Mesenchymal stem cell (in vitro differentiated cells and primary cell): Measurements from ENCODE around the gene NRXN3.

Experiments
- DNase-seq: peaks from one replicate; pipeline ENCODE4 v3.0.0-alpha.2; 2013
- H2AFZ ChIP-seq: one replicate; pipeline ENCODE4 v1.6.1; 2013; ENCODE audit warnings: low read depth, mild to moderate bottlenecking, control low read depth, inconsistent platforms, low read length, moderate library complexity
- H2AK5ac ChIP-seq: 2 replicates; pipeline ENCODE4 v1.6.1; 2013; ENCODE audit warnings: low read length, moderate library complexity, mild to moderate bottlenecking, inconsistent platforms; ENCODE audit not compliant: severe bottlenecking
- H2BK120ac ChIP-seq: one replicate; pipeline ENCODE4 v1.6.1; 2013; ENCODE audit warnings: low read depth, mild to moderate bottlenecking, inconsistent platforms, low read length, moderate library complexity
- H2BK12ac ChIP-seq, 2 experiments: one replicate each; pipeline ENCODE4 v1.6.1; 2013; ENCODE audit warnings: inconsistent platforms in 2 of 2, low read length in 2 of 2, mild to moderate bottlenecking in 2 of 2, moderate library complexity in 2 of 2, control low read depth in 1 of 2
- H2BK15ac ChIP-seq: one replicate; pipeline ENCODE4 v1.6.1; 2013; ENCODE audit warnings: mild to moderate bottlenecking, low read depth, inconsistent platforms; ENCODE audit not compliant: poor library complexity, severe bottlenecking
- H2BK5ac ChIP-seq: 2 replicates; pipeline ENCODE4 v1.6.1; 2013; ENCODE audit warnings: low read depth, mild to moderate bottlenecking, low read length, control low read depth, inconsistent platforms; ENCODE audit not compliant: poor library complexity, severe bottlenecking
- H3K14ac ChIP-seq, 2 experiments: one replicate each; pipeline ENCODE4 v1.6.1; 2013; ENCODE audit warnings: inconsistent platforms in 2 of 2, low read length in 2 of 2, control low read depth in 1 of 2, mild to moderate bottlenecking in 1 of 2, moderate library complexity in 1 of 2
- H3K18ac ChIP-seq, 2 experiments: one replicate each; pipeline ENCODE4 v1.6.1; 2013; ENCODE audit warnings: inconsistent platforms in 2 of 2, low read length in 2 of 2, control low read depth in 1 of 2, low read depth in 1 of 2, mild to moderate bottlenecking in 1 of 2
- H3K23ac ChIP-seq, 2 experiments: one replicate each; pipeline ENCODE4 v1.6.1; 2013; ENCODE audit warnings: inconsistent platforms in 2 of 2, low read length in 2 of 2, mild to moderate bottlenecking in 2 of 2, moderate library complexity in 2 of 2, control low read depth in 1 of 2
- H3K27ac ChIP-seq: 2 replicates; pipeline ENCODE4 v1.5.1; 2013; ENCODE audit warnings: mild to moderate bottlenecking, moderate library complexity, low read length, control low read depth, inconsistent platforms; ENCODE audit not compliant: poor library complexity, severe bottlenecking
- H3K27me3 ChIP-seq, 2 experiments: 2 replicates each; pipeline versions ENCODE4 v1.6.1 to v1.7.0; 2013; ENCODE audit warnings: low read length in 2 of 2, mild to moderate bottlenecking in 2 of 2, moderate library complexity in 2 of 2, control low read depth in 1 of 2, inconsistent platforms in 1 of 2; ENCODE audit not compliant: control insufficient read depth in 1 of 2, insufficient read depth in 1 of 2
- H3K36me3 ChIP-seq, 2 experiments: 2 replicates each; pipeline versions ENCODE4 v1.6.1 to v1.7.0; 2013; ENCODE audit warnings: low read length in 2 of 2, control low read depth in 1 of 2, inconsistent platforms in 1 of 2, low read depth in 1 of 2, mild to moderate bottlenecking in 1 of 2; ENCODE audit not compliant: insufficient read depth in 2 of 2, control insufficient read depth in 1 of 2
- H3K4ac ChIP-seq, 2 experiments: one replicate each; pipeline ENCODE4 v1.6.1; 2013; ENCODE audit warnings: inconsistent platforms in 2 of 2, low read length in 2 of 2, mild to moderate bottlenecking in 2 of 2, moderate library complexity in 2 of 2, control low read depth in 1 of 2, low read depth in 1 of 2
- H3K4me1 ChIP-seq: 2 replicates; pipeline ENCODE4 v1.6.1; 2013; ENCODE audit warnings: low read depth, low read length, control low read depth; ENCODE audit not compliant: control insufficient read depth, insufficient read depth
- H3K4me2 ChIP-seq: 2 replicates; pipeline ENCODE4 v1.6.1; 2013; ENCODE audit warnings: low read length, mild to moderate bottlenecking, inconsistent platforms; ENCODE audit not compliant: poor library complexity, severe bottlenecking
- H3K4me3 ChIP-seq, 2 experiments: 2 replicates each; pipeline versions ENCODE4 v1.5.1 to v1.7.0; 2013; ENCODE audit warnings: low read length in 2 of 2, mild to moderate bottlenecking in 2 of 2, control low read depth in 1 of 2, low read depth in 1 of 2; ENCODE audit not compliant: insufficient read depth in 1 of 2
- H3K79me1 ChIP-seq: replicated peaks from 2 replicates; pipeline ENCODE4 v1.6.1; 2013; ENCODE audit warnings: mild to moderate bottlenecking, control low read depth, low read length, inconsistent platforms; ENCODE audit not compliant: poor library complexity, severe bottlenecking
- H3K9ac ChIP-seq: 2 replicates; pipeline ENCODE4 v1.7.0; 2013; ENCODE audit warnings: mild to moderate bottlenecking, low read length, moderate library complexity
- H3K9me3 ChIP-seq: 2 replicates; pipeline ENCODE4 v1.7.0; 2013; ENCODE audit warnings: mild to moderate bottlenecking, low read length; ENCODE audit not compliant: control insufficient read depth
- H4K8ac ChIP-seq: one replicate; pipeline ENCODE4 v1.6.1; 2013; ENCODE audit warnings: inconsistent platforms, mild to moderate bottlenecking, low read length, moderate library complexity
- H4K91ac ChIP-seq: one replicate; pipeline ENCODE4 v1.6.1; 2013; ENCODE audit warnings: mild to moderate bottlenecking, low read length, inconsistent platforms
- WGBS: methylation state at CpG from one replicate; pipeline ENCODE4 v1.1.7; 2013; ENCODE audit warnings: mixed read lengths; 5-methylcytosine and 5-hydroxymethylcytosine counted together

Gene NRXN3

DNA sequence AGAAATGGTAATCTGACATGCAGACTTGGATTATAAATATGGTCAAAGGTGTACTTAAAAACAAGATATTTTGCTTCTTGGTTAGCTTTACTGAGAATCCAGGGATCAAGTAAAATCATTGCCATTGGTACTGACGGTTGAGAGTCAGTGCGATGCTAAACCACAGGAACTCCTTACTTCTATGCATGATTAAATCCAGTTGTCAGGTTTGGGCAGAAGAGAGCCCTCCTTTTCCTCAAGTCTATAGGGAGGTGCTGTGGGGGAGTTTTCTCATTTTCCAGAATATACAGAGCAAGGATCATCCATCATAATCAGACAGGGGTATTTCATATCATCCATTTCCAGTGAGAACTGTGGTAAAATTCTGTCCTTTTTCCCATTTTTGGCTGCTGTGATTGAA, 839.1 kb downstream of the NRXN3 start:
- no peak overlapping the region for H3K14ac ChIP-seq
- H3K4me2 ChIP-seq, result no peak overlapping the region
- H3K27ac ChIP-seq, result no peak overlapping the region
- no peaks in the 10 kb centered on the region for H3K36me3 ChIP-seq
- no peaks in the 10 kb centered on the region for H3K9me3 ChIP-seq
- H4K8ac ChIP-seq, result no peak overlapping the region
- H2AFZ ChIP-seq, result no peak overlapping the region
- no peak overlapping the region for H2AK5ac ChIP-seq
- H2BK120ac ChIP-seq, result no peak overlapping the region
- H3K4me1 ChIP-seq, result no peaks in the 10 kb centered on the region
- no peak for DNase-seq
- H2BK5ac ChIP-seq, result no peak overlapping the region
- H2BK12ac ChIP-seq, result no peak overlapping the region
- WGBS, result 85% methylated on average over 2 of the region's 2 CpGs
- no peak overlapping the region for H4K91ac ChIP-seq
- no peak overlapping the region for H3K23ac ChIP-seq
- H3K4ac ChIP-seq, result no peak overlapping the region
- no peak overlapping the region for H3K18ac ChIP-seq
- H3K4me3 ChIP-seq, result no peak overlapping the region
- H3K79me1 ChIP-seq, result no peaks in the 10 kb centered on the region
- H2BK15ac ChIP-seq, result no peak overlapping the region
- no peaks in the 10 kb centered on the region for H3K27me3 ChIP-seq
- no peak overlapping the region for H3K9ac ChIP-seq

GRCh38 chr14:79011091-79011919, 841.1 kb downstream of the NRXN3 start:
- H3K4me3 ChIP-seq, result no peak overlapping the region
- no peak overlapping the region for H3K23ac ChIP-seq
- no peak overlapping the region for H2BK15ac ChIP-seq
- H3K14ac ChIP-seq, result no peak overlapping the region
- no peak overlapping the region for H2BK120ac ChIP-seq
- H3K27ac ChIP-seq, result peak overlapping the region; percentile 79
- H3K4me1 ChIP-seq, result peaks cover 2% of the 10 kb centered on the region
- H3K18ac ChIP-seq, result no peak overlapping the region
- H2BK5ac ChIP-seq, result no peak overlapping the region
- no peak overlapping the region for H4K8ac ChIP-seq
- H3K27me3 ChIP-seq, result no peaks in the 10 kb centered on the region
- H3K9ac ChIP-seq, result peak overlapping the region; percentile 45
- no peaks in the 10 kb centered on the region for H3K9me3 ChIP-seq
- no peaks in the 10 kb centered on the region for H3K36me3 ChIP-seq
- H3K4ac ChIP-seq, result no peak overlapping the region
- peak; percentile 50 for DNase-seq
- WGBS, result 36% methylated on average over 3 of the region's 8 CpGs
- H2AFZ ChIP-seq, result no peak overlapping the region
- no peak overlapping the region for H2AK5ac ChIP-seq
- no peak overlapping the region for H3K4me2 ChIP-seq
- no peak overlapping the region for H2BK12ac ChIP-seq
- H4K91ac ChIP-seq, result no peak overlapping the region
- H3K79me1 ChIP-seq, result no peaks in the 10 kb centered on the region

- H2BK15ac ChIP-seq, result no peak overlapping the region
- no peaks in the 10 kb centered on the region for H3K27me3 ChIP-seq
- no peak overlapping the region for H2BK5ac ChIP-seq
- no peak for DNase-seq
- H3K9me3 ChIP-seq, result no peaks in the 10 kb centered on the region
- peak overlapping the region; percentile 45 for H3K9ac ChIP-seq
- no peak overlapping the region for H3K4me3 ChIP-seq
- no peak overlapping the region for H3K4me2 ChIP-seq
- no peak overlapping the region for H3K14ac ChIP-seq
- no peak overlapping the region for H2BK12ac ChIP-seq
- H3K23ac ChIP-seq, result no peak overlapping the region
- H2AK5ac ChIP-seq, result no peak overlapping the region
- H3K18ac ChIP-seq, result no peak overlapping the region
- no peak overlapping the region for H2AFZ ChIP-seq
- no peak overlapping the region for H3K4ac ChIP-seq
- H3K27ac ChIP-seq, result no peak overlapping the region
- H3K36me3 ChIP-seq, result no peaks in the 10 kb centered on the region
- peaks cover 2% of the 10 kb centered on the region for H3K4me1 ChIP-seq
- no peak overlapping the region for H2BK120ac ChIP-seq
- no peaks in the 10 kb centered on the region for H3K79me1 ChIP-seq
- H4K8ac ChIP-seq, result no peak overlapping the region
- no peak overlapping the region for H4K91ac ChIP-seq
Measured at GRCh38 chr14:79011920-79012204, 841.7 kb downstream of the NRXN3 start.

- Histone ChIP-seq H3K9ac (no peak overlapping the region), H2AK5ac (peak overlapping the region; percentile 28), H3K4me1 (peaks cover 2% of the 10 kb centered on the region), H3K27me3 (no peaks in the 10 kb centered on the region), H3K23ac (no peak overlapping the region), H3K18ac (no peak overlapping the region), H3K4ac (no peak overlapping the region), H3K4me2 (no peak overlapping the region), H3K9me3 (no peaks in the 10 kb centered on the region), H2BK15ac (no peak overlapping the region), H3K4me3 (no peak overlapping the region), H4K8ac (no peak overlapping the region), H4K91ac (no peak overlapping the region), H2AFZ (no peak overlapping the region), H3K36me3 (no peaks in the 10 kb centered on the region), H2BK120ac (no peak overlapping the region), H2BK5ac (no peak overlapping the region), H2BK12ac (no peak overlapping the region), H3K79me1 (no peaks in the 10 kb centered on the region), H3K14ac (no peak overlapping the region), H3K27ac (peak overlapping the region; percentile 78)
- 11% methylated on average over 6 of the region's 7 CpGs for WGBS
- DNase-seq, result peak; percentile 73
Measured at GRCh38 chr14:79016828-79017505, 846.8 kb downstream of the NRXN3 start.
